GM18868 (cell line): ENCODE measurements around the gene DEPP1.
A peak's percentile ranks its signal among the peaks of the same experiment; 100 is the strongest.

Experiments used
- ATAC-seq: cut with Tn5 transposase; IDR thresholded peaks from one replicate; pipeline ENCODE4 v1.9.1; 2021; ENCODE audit warnings: mild to moderate bottlenecking, moderate library complexity; ENCODE audit not compliant: unreplicated experiment

The DEPP1 gene

GRCh38 chr10:44980309-44981171 is 1.9 kb upstream of the DEPP1 start:
- peak; percentile 39 for ATAC-seq

- no peak for ATAC-seq
Measured at GRCh38 chr10:44979281-44980191, 927 bp upstream of the DEPP1 start.

- ATAC-seq, result no peak
Measured at GRCh38 chr10:44978213-44978569, 418 bp downstream of the DEPP1 start.

GRCh38 chr10:44977287-44978212 is 1.1 kb downstream of the DEPP1 start:
- no peak for ATAC-seq

GRCh38 chr10:44976352-44977198 is 2.0 kb downstream of the DEPP1 start:
- no peak for ATAC-seq

GRCh38 chr10:44975431-44976331 is 2.9 kb downstream of the DEPP1 start:
- ATAC-seq, result no peak

GRCh38 chr10:44974628-44975430 is 3.8 kb downstream of the DEPP1 start:
- ATAC-seq, result peak; percentile 56

- ATAC-seq, result no peak
Measured at GRCh38 chr10:44974082-44974627, 4.5 kb downstream of the DEPP1 start.

GRCh38 chr10:44973323-44974081 is 5.1 kb downstream of the DEPP1 start:
- peak; percentile 38 for ATAC-seq

GRCh38 chr10:44972874-44973306 is 5.7 kb downstream of the DEPP1 start:
- no peak for ATAC-seq

GRCh38 chr10:44971935-44972757 is 6.5 kb downstream of the DEPP1 start:
- ATAC-seq, result no peak

GRCh38 chr10:44971434-44971833 is 7.2 kb downstream of the DEPP1 start:
- no peak for ATAC-seq

- no peak for ATAC-seq
Measured at GRCh38 chr10:44970812-44971395, 7.7 kb downstream of the DEPP1 start.

GRCh38 chr10:44969854-44970253 is 8.8 kb downstream of the DEPP1 start:
- ATAC-seq, result no peak

- ATAC-seq, result no peak
Measured at GRCh38 chr10:44968500-44969400, 9.9 kb downstream of the DEPP1 start.
